ENCODE measurements around the gene FOXE3.
A peak's percentile ranks its signal among the peaks of the same experiment; 100 is the strongest.
"Not testable (repeated sequence)": the region's sequence is repeated elsewhere in the genome, so short reads cannot be mapped to it uniquely, and the experiment has no call there.

Gene FOXE3

DNA sequence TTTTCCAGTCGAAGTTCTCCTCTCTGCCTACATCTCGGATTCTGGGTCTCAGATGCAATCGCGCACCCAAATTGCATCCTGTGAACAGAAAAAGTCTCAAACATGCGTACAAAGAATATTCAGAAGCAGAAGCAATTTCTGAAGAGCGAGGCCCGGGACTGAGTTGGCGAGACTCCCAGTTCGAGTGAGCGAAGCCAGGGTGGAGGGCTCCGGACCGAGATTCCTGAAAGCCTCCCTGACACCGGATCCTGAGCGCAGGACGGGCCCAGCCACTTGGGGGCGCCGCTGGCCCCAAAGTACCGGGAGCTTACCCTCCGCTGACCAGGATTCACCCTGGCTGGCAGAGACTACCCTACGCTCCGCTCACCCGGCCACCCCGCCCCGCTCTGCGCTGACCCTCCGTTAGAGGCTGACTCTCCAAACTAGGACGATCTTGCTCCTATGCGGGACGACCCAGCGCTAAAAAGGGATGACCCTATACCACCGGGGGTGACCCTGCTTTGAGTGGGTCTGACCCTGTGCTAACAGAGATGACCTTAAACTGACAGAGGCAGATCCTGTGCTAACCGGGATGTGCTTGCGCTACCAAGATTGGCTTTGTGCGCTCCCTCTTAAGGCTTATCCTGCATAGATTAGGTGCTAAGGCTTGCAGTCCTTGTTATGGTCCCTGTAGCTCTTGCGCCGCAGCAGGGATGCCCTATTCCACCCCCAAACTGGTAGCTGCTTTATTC is 33.9 kb downstream of the FOXE3 start:
- H3K4me3 ChIP-seq (ENCODE audit: low read length), result no peak overlapping the region
- DNase-seq (ENCODE audit: low read depth), result peak; percentile 24
- peak; percentile 47 for TF ChIP-seq CTCF (IDR thresholded peaks at IDR 0.05; ENCODE audit: insufficient read depth, low read depth, low read length, missing control alignments)

DNA sequence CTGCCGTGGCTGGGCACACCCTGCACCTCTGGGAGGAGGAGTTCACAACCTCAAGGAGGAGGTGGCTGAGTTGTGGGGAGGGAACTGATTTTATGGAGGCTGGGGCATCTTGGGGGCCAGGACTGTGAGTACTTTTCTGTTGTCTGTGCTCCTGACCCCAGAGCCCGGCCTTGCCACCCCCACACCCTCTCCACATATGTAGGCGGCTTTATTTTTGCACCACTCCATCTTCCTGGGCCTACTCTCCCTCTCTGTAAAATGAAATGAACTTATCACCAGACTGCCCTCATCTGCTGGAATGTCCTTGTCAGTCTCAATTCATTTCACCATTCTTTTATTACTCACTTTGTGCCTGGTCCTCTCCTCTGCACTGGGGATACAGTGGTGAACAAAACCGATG is 34.5 kb downstream of the FOXE3 start:
- no peak overlapping the region for H3K4me3 ChIP-seq (ENCODE audit: low read length)
- DNase-seq (ENCODE audit: low read depth), result no peak
- no peak for TF ChIP-seq CTCF (IDR thresholded peaks at IDR 0.05; ENCODE audit: insufficient read depth, low read depth, low read length, missing control alignments)

DNA sequence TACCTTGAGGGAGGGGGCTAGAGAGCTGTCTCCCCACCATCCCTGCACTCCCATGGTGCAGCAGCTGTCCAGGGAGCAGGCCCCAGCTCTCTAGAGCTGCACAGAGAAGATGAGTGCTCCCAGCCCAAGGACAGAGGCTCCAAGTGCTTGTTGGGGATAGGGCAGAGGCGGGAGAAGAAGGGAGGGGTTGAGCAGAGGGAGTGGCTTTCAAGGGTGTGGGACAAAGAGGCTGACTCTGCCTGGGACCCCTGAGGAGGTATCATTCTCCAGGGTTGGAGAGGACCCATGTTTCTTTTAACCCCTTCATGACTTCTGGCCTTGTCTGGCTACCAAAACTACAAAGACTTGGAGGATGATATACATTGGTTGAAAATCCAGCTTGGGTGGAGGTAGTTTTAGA is 36.3 kb downstream of the FOXE3 start:
- no peak overlapping the region for H3K4me3 ChIP-seq (ENCODE audit: low read length)
- TF ChIP-seq CTCF (IDR thresholded peaks at IDR 0.05; ENCODE audit: insufficient read depth, low read depth, low read length, missing control alignments), result no peak
- no peak for DNase-seq (ENCODE audit: low read depth)

DNA sequence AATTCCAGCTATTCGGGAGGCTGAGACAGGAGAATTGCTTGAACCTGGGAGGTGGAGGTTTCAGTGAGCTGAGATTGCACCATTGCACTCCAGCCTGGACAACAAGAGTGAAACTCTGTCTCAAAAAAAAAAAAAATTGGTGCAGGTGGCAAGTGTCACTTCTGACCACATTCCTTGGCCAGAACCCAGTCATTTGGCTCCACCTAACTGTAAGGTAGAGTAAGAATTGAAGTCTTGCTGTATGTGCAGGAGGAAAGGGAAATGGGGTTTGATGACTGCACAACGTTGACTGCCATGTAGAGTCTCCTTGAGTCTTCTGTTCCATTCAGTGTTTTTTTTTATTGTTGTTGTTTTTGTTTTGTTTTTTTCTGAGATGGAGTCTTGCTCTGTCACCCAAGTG is 37.8 kb downstream of the FOXE3 start:
- not testable (repeated sequence) for DNase-seq (ENCODE audit: low read depth); H3K4me3 ChIP-seq (ENCODE audit: low read length)

DNA sequence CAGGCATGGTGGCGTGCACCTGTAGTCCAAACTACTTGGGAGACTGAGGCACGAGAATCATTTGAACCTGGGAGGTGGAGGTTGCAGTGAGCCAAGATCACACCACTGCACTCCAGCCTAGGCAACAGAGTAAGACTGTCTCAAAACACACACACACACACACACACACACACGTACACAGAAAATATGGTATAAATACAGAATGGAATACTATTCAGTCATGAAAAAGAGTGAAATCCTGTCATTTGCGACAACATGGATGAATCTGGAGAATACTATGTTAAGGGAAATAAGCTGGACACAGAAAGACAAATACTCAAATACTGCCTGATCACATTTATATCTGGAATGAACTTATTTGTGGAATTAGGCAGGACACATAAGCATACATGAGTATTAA is 40.2 kb downstream of the FOXE3 start:
- DNase-seq (ENCODE audit: low read depth), result no peak
- H3K4me3 ChIP-seq (ENCODE audit: low read length), result no peak overlapping the region
- no peak for TF ChIP-seq CTCF (IDR thresholded peaks at IDR 0.05; ENCODE audit: insufficient read depth, low read depth, low read length, missing control alignments)

- H3K4me3 ChIP-seq (ENCODE audit: low read length); DNase-seq (ENCODE audit: low read depth): not testable (repeated sequence)
Measured at GRCh38 chr1:47457547-47457946, 41.5 kb downstream of the FOXE3 start.

DNA sequence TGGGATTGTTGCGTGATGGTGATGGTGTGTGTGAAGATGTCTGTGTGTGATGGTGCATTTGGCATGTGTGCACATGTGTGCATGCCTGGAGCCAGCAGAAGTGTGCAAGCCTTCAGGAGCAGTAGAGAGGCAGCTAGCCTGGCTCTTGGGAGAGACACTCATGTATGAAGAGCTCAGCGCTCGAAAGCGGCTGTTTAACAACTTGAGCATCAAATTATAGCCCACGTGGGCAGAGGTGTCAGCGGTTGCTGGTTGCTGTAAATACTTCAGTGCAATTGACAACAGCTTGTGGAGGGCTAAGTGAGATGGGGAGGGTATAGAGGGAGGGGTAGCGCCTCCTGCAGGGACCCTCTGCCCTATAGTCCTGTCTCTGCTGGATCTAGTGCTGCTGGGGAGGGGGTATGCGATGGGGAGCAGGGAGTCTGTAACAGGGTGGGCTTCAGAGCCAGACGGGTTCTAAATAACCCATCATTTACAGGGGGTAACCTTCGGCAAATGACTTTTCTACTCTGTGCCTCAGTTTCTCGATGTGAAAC is 43.2 kb downstream of the FOXE3 start:
- no peak for DNase-seq (ENCODE audit: low read depth)
- H3K4me3 ChIP-seq (ENCODE audit: low read length), result no peak overlapping the region
- no peak for TF ChIP-seq CTCF (IDR thresholded peaks at IDR 0.05; ENCODE audit: insufficient read depth, low read depth, low read length, missing control alignments)

- no peak for DNase-seq (ENCODE audit: low read depth)
- no peak overlapping the region for H3K4me3 ChIP-seq (ENCODE audit: low read length)
- TF ChIP-seq CTCF (IDR thresholded peaks at IDR 0.05; ENCODE audit: insufficient read depth, low read depth, low read length, missing control alignments), result no peak
Measured at GRCh38 chr1:47460040-47460439, 44.0 kb downstream of the FOXE3 start.

Measured in epithelial cell of esophagus (primary cell).